ENCODE measurements around the gene SDCCAG8. TPM values are rescaled to one million over a fixed set of nuclear protein-coding genes. Genes with fewer than 3 reads are reported as not detected.

SDCCAG8 gene
- total RNA-seq, 4 donors from 2014 or later: 30.2 to 46.4 (median 36.7) TPM

GRCh38 chr1:243507001-243507671 is 251.3 kb downstream of the SDCCAG8 start:
- 91% methylated on average over 2 of the region's 5 CpGs; no CpG with 5 or more reads in 1 of the 2 donors for WGBS, 2 donors (ENCODE audit: low coverage in 1 of 2)
- Histone ChIP-seq H3K27me3 (no peaks in the 10 kb centered on the region), H3K36me3 (peaks cover 4 to 95% of the 10 kb centered on the region in 2 donors), H3K4me1 (no peaks in the 10 kb centered on the region), H3K9me3 (no peaks in the 10 kb centered on the region), H3K4me3 (no peak overlapping the region), H3K27ac (no peak overlapping the region)
- no peak for ATAC-seq
- TF ChIP-seq, protein P1, sequence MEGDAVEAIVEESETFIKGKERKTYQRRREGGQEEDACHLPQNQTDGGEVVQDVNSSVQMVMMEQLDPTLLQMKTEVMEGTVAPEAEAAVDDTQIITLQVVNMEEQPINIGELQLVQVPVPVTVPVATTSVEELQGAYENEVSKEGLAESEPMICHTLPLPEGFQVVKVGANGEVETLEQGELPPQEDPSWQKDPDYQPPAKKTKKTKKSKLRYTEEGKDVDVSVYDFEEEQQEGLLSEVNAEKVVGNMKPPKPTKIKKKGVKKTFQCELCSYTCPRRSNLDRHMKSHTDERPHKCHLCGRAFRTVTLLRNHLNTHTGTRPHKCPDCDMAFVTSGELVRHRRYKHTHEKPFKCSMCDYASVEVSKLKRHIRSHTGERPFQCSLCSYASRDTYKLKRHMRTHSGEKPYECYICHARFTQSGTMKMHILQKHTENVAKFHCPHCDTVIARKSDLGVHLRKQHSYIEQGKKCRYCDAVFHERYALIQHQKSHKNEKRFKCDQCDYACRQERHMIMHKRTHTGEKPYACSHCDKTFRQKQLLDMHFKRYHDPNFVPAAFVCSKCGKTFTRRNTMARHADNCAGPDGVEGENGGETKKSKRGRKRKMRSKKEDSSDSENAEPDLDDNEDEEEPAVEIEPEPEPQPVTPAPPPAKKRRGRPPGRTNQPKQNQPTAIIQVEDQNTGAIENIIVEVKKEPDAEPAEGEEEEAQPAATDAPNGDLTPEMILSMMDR (IDR thresholded peaks at IDR 0.05): no peak
- no peak for TF ChIP-seq POLR2AphosphoS5 (IDR thresholded peaks at IDR 0.05)
- TF ChIP-seq EP300 (IDR thresholded peaks at IDR 0.05): no peak
- TF ChIP-seq POLR2A (IDR thresholded peaks at IDR 0.05): no peak

DNA sequence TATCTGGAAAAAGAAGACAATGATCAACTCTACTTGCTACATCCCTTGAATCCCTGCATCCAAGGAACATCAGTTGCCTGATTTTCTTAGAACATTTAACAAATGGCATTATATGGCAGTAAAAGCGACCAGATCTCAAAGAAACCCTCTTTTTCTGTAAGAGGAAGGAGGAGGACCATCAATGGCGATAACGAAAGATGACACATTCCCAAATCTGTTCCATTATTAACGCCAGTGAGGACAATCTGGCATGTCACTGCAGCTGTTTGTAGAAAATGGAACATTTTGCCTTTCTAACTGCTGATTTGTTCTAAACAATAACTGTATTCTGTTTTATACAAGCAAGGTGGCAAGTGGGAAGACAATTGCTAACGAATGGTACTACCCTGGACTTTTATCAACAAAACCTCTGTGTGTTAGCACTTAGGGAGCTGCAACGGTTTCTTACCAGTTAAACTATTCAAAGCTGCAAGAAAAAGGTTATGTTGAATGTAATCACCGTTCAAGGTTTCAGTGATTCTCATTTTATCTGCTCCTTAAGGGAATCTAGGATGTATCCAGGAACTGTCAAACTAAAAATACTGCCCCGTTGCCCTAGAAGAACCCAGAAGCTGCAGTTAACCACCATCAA is 251.9 kb downstream of the SDCCAG8 start:
- Histone ChIP-seq H3K4me1 (no peaks in the 10 kb centered on the region), H3K27me3 (no peaks in the 10 kb centered on the region), H3K9me3 (no peaks in the 10 kb centered on the region), H3K36me3 (peaks cover 5 to 95% of the 10 kb centered on the region in 2 donors), H3K27ac (no peak overlapping the region), H3K4me3 (no peak overlapping the region)
- TF ChIP-seq, protein P1 (IDR thresholded peaks at IDR 0.05): no peak
- TF ChIP-seq EP300 (IDR thresholded peaks at IDR 0.05) (no peak), POLR2AphosphoS5 (IDR thresholded peaks at IDR 0.05) (no peak), POLR2A (IDR thresholded peaks at IDR 0.05) (no peak)
- no peak for ATAC-seq
- WGBS, 2 donors (ENCODE audit: low coverage in 1 of 2): 74 to 91% methylated on average over 8 of the region's 8 CpGs

GRCh38 chr1:243508303-243508713 is 252.5 kb downstream of the SDCCAG8 start:
- Histone ChIP-seq H3K27me3 (no peaks in the 10 kb centered on the region), H3K4me3 (no peak overlapping the region), H3K27ac (no peak overlapping the region), H3K9me3 (no peaks in the 10 kb centered on the region), H3K4me1 (no peaks in the 10 kb centered on the region), H3K36me3 (peaks cover 5 to 90% of the 10 kb centered on the region in 2 donors)
- ATAC-seq: no peak
- 55 to 86% methylated on average over 2 to 4 of the region's 9 CpGs for WGBS, 2 donors (ENCODE audit: low coverage in 1 of 2)
- TF ChIP-seq POLR2A (IDR thresholded peaks at IDR 0.05): no peak
- no peak for TF ChIP-seq POLR2AphosphoS5 (IDR thresholded peaks at IDR 0.05)
- no peak for TF ChIP-seq EP300 (IDR thresholded peaks at IDR 0.05)
- TF ChIP-seq, protein P1 (IDR thresholded peaks at IDR 0.05): no peak

DNA sequence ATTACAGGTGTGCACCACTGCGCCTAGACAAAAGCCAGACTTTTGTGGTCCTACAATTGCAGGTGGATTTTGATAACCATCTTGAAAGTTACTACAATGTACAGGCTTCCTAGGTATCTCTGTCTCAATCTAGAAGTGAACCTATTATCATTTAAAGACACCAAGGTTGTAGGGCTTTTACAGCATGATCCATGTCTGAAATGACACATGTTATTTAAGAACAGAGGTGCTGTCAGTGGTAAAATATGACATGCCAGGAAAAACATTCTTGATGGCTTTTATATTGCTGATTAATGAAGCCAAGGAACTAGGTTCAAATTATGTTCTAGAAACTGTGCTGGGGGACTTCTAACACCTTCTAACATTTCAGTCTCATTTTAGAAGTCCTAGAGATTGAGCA is 253.1 kb downstream of the SDCCAG8 start:
- ATAC-seq: no peak
- 100% methylated on average over 1 of the region's 1 CpG for WGBS, 2 donors (ENCODE audit: low coverage in 1 of 2)
- H3K27me3 ChIP-seq: no peaks in the 10 kb centered on the region
- no peak overlapping the region for H3K27ac ChIP-seq
- H3K4me3 ChIP-seq: no peak overlapping the region
- peaks cover 0 to 3% (median 0%) of the 10 kb centered on the region in 3 donors for H3K4me1 ChIP-seq
- TF ChIP-seq POLR2AphosphoS5 (IDR thresholded peaks at IDR 0.05) (no peak), EP300 (IDR thresholded peaks at IDR 0.05) (no peak)
- TF ChIP-seq, protein P1 (IDR thresholded peaks at IDR 0.05): no peak
- H3K9me3 ChIP-seq: no peaks in the 10 kb centered on the region
- peaks cover 5 to 83% of the 10 kb centered on the region in 2 donors for H3K36me3 ChIP-seq

GRCh38 chr1:243510928-243511327 is 255.1 kb downstream of the SDCCAG8 start:
- no peak for ATAC-seq
- Histone ChIP-seq H3K4me1 (peaks cover 0 to 13% (median 0%) of the 10 kb centered on the region in 3 donors), H3K4me3 (no peak overlapping the region), H3K9me3 (no peaks in the 10 kb centered on the region), H3K27me3 (no peaks in the 10 kb centered on the region), H3K36me3 (peaks cover 5 to 63% of the 10 kb centered on the region in 2 donors), H3K27ac (no peak overlapping the region)
- 93 to 100% methylated on average over 2 to 3 of the region's 3 CpGs for WGBS, 2 donors (ENCODE audit: low coverage in 1 of 2)
- no peak for TF ChIP-seq EP300 (IDR thresholded peaks at IDR 0.05)
- TF ChIP-seq POLR2AphosphoS5 (IDR thresholded peaks at IDR 0.05): no peak
- TF ChIP-seq POLR2A (IDR thresholded peaks at IDR 0.05): no peak
- TF ChIP-seq, protein P1 (IDR thresholded peaks at IDR 0.05): no peak

Data from gastroesophageal sphincter (tissue), 4 donors.